ENCODE measurements around the gene GLP2R.
A peak's percentile ranks its signal among the peaks of the same experiment; 100 is the strongest.
"Not testable (repeated sequence)": the region's sequence is repeated elsewhere in the genome, so short reads cannot be mapped to it uniquely, and the experiment has no call there.

Gene GLP2R

DNA sequence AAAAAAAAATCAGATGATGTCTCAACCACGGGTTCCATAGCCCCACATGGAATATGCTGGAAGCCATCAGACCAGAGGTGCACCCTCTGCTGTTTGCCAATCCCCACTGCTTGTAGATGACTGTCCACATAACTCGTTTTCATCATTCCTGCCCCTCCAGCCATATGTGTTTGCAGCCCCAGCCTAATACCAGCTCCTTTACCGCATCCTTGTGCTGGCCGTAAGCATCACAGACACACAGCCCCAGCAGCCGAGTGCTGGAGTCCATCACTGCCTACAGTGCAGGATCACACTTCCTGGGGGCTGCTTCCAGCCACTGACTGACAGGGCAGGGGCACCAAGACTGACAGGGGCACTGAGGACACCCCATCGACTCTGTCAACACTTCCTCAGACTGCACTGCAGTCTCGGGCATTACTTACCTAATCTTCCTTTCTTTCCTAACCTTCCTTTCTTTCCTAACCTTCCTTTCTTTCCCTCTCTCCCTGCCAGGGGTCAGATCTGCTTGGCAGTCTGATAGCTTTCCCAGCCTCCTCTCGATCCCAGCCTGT, 74.4 kb downstream of the GLP2R start:
- DNase-seq (ENCODE audit: low read depth), result no peak

DNA sequence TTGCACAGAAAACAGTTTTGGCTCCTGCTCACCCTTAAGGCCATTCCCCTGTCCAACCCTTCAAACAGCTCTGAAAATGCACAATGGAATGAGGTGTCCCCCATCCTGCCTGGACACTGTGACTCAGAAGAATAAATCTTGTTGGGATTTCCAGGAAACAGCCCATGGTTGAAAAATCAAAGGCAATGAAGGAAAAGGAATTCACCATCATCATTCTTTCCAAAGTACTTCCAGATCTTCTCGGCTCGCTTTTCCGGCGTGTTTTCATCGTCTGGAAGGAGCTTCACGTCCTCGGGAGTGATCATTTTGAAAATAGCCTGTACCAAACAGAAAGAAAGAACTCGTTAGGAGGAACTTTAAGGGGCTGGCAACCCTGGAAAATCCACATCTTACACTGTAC, 75.1 kb downstream of the GLP2R start:
- peak; percentile 73 for DNase-seq (ENCODE audit: low read depth)

DNA sequence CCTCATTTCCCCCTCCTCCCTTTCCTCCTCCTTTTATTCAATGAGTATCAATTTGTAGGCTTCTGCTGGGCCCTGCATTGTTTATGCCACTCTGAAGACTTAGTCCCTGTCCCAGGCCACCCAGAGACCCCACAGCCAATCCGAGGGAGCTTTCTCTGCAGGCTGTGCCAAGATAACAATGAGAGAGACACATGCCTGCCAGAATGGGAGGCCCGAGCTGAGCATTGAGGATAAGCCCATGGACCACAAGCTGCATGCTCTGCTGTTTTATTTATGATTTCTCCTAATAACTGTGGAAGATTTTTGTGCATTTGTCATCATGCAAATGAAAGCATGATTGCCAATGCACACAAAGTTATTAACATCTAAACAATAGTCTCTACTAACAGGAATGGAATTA, 76.4 kb downstream of the GLP2R start:
- DNase-seq (ENCODE audit: low read depth), result no peak

DNA sequence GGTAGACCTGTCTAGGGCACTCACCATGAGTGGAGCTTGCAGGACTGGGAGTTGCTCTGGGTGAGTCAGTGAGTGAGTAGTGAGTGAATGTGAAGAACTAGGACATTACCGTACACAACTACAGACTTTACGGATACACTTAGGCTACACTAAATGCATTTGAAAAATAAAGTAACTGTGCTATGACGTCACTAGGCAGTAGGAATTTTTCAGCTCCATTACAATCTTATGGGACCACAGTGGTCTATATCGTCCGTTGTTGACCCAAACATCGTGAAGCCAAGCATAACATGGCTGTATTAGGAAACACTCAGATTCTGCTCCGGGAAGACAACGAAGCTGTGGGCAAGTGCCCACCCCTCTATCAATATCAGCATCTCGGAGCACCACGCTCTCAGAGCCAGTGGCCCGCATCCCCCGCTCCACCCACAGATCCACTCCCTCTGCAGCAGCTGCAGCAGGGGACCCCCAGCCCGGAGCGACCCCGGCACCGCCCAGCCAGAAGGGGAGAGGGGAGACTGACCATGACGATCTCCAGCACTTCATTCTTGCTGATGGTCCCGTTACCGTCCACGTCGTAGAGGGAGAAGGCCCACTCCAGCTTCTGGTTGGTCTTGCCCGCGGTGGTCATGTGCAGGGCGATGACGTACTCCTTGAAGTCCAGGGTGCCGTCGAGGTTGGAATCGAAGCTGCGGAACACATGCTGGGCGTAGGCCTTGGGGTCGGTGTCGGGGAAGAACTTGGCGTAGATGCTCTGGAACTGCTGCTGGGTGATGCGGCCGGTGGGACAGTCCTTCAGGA, 78.8 kb downstream of the GLP2R start:
- no peak for DNase-seq (ENCODE audit: low read depth)

DNA sequence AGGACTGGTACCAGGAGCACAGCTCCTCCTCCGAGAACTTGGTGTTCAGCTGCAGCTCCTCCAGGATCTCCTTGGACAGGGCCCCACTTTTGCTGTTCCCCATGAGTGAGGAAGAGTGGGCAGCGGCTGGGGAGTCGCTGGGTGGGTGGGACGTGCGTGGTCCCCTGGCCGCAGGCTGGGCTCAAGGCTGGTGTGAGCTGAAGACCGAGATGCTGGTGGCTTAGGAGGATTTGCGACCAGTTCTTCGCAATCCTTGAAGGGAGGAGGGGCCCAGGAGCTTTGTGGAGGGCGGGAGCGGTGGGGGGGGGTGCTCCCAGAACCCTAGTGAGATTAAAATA, 79.3 kb downstream of the GLP2R start, which contains the start of gene RCVRN:
Gene RCVRN, minus strand, starts transcription at position 194 of the 338 bp plus-strand sequence. Its CDS starts 91 bp downstream, at position 103.
- no peak for DNase-seq (ENCODE audit: low read depth)

DNA sequence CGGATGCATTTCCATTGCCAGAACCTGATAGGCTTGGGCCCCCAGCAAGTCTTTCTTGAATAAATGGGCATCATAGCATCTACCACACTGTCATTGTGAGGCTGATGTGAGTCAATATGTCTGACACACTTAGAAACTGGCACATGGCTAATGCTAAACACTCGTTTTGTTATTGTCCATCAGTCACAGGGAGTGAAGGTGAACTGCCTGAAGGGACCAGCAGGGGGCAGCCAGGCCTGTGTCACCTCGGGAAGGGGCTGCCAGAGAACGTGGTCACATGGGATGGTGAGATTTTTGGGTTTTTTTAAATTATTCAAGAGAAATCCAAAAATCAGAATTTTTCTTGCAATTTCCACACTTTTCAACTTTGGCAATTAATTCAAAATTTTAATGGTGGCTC, 80.2 kb downstream of the GLP2R start:
- no peak for DNase-seq (ENCODE audit: low read depth)

DNA sequence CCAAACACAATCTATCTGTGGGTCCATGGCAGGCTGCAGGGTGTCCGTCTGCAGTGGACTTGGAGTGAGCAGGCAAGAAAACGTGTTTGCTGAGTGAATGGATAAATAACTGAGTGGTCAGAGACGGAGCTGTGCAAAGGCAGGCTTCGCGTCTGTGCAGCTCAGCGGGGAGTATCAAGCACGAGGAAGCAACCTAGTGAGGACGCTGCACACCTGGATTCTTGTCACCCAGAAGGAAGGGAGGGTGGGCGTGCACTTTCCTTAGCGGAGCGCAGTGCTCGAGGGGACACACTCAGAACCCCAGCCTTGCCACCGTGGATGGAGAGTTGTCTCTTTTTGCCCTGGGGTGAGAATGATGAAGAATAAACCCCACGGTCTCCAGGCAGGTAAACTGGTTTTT, 80.9 kb downstream of the GLP2R start:
- no peak for DNase-seq (ENCODE audit: low read depth)

DNA sequence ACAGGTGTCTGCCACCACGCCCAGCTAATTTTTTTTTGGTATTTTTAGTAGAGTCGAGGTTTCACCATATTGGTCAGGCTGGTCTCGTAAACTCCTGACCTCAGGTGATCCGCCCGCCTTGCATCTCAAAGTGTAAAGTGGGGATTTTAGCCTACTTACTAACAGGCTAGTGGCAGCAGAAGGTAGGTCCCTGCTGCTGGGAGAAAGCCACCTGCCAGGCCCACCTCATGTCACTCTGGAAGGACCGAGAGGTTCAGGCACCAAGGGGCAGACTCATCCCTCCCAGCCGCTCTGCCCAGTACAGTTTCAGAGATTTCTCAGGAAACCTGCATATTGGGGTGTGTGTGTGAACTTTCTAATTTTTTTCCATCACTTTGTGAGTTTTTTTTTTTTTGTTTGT, 81.4 kb downstream of the GLP2R start:
- DNase-seq (ENCODE audit: low read depth), result no peak

DNA sequence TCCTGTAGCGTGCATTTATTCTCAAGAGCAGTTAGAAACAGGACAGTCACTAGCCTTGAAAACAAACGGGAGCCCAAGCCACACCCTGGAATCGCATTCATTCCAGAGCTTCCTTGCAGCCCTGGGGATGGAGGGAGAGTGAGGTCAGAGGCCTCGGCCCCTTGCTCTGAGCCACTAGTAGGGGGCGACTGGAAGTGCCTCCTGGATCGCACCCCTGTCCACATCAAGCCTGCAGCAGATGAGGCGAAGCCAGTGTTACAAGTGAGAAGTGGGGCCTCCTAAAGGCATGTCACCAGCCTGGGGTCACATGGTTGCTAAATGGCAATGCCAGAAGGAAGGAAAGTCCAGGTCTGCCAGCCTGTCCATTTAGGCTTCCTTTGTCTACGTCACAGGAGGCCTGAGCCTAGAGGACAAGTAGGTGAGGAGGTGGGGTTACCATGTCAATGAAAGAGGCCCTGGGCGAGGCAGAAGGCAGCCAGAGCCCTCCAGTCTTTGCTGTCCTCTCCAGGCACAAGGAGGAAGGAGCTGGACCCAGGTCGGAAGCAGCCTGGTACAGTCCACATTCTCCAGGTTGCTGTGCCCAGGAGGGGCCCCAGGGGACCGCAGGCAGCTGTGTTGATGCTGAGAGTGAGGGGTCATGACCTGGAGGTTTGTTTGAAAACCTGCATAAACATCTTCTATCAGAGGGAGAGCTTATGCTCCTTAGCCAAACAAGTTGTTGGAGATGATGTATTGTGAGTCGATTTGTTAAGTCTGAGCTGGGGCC, 82.3 kb downstream of the GLP2R start:
- no peak for DNase-seq (ENCODE audit: low read depth)

DNA sequence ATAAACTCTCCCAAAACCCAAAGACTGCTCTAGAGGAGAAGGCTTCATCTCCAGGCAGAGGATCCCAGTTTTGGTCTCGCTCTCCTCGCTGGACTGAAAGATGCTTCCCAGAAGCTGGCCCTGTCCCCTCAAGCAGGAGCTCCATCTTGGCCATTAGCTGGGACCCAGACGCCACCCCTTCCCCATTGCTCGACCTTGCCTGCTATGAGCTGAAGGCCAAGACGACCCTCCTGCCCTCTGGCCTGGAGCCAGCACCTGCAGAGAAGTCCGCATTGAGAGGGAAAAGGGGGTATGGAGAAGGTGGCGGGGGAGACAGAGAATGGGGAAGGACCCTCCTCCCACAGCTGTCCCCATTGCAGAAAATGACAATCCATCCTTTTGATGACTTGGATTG, 82.9 kb downstream of the GLP2R start:
- DNase-seq (ENCODE audit: low read depth), result no peak

DNA sequence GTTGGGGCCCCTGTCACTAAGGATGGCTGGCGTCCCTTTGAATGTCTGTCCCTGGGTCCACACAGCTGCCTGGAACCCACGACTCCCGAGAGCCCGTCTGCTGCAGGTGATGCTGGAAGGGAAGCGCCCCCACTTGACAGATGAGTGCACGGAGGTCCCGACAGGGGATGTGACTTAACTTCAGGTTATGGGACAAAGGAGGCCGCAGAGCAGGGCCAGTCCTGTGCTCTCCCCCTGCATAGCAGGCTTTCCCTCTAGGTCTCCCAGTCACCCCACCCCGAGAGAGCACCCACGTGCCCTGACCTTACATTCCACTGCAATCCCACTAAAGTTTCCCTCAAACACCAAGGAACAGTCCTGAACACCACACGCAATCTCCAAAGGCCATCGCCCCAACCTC, 85.4 kb downstream of the GLP2R start:
- DNase-seq (ENCODE audit: low read depth), result no peak

DNA sequence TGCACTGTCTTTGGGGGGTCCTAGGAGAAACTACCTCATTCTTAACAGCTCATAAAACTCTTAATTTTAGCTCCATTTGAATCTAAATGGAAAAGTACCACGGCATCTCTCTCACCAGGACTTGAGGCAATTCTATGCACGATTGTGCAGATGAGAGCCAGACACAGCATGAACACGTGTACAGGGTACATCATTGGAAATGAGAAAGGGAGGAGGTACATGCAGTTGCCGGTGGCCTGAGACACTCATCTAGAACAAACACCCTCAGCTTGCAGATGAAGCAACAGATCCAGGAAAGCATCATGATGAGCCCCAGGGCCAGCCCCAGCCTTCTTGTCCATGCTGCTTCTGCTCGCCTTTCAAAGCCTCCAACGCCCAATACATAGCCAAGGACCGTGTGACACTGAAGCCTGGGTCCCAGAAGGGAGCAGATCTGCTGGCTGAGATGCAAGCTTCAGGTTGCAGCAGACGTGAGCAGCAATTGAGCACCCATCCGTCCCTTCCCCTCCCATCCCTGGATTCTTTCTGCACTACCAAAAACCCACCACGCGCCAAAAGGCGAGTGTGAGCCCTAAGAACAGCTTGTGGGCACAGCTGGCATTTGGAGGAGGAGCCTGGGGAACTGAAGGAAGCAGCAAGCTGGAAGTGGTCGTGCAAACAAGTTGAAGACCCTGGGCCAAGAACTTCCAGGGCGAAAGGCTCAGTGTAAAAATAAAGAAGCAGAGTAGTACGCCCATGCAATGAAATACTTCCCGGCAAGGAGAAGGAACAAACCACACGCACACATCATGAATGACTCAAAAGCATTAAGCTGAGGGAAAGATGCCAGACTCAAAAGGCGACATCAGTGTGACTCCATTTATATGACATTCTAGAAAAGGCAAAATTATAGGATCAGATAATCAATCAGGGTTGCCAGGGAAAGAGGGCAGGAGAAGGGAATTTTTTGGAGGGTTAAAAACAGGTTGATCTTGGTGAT, 86.7 kb downstream of the GLP2R start:
- DNase-seq (ENCODE audit: low read depth), result no peak

DNA sequence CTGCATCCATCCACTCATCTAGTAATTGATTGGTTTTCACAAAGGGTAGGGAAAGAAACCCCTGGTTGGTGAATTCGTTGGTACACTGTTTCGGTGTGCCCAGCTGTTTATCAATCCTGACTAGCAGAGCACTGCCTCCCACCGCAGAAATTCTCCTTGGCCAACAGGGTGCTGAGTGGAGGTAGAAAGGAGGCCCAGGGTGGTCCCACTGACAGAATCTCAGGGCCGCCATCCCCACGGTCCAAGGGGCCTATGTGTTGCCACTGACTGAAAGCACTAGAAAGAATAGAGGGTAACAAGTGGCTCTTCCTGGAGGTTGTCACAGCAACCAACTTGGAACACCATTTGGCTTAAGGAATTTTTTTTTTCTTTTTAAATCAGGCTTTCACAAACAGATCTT, 87.8 kb downstream of the GLP2R start:
- DNase-seq (ENCODE audit: low read depth), result no peak

DNA sequence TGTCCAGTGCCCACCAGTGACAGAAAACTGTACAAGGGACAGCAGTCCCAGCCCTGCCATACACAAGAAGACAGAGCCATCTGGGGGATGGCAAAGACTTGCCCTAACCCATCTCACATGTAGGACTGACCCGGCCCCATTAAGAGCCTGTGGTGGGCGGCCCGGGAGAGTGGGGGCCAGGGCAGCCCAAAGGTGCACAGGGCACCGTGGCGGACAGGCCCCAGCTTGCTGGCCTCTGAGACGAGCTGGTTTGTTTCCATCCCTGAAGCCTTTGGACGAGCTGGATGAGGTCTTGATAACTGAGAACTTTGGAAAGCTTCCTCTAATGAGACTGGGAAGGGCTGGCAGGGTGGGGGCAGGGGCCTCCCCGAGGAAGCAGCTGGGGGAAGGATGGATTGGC, 90.4 kb downstream of the GLP2R start:
- DNase-seq (ENCODE audit: low read depth), result no peak

DNA sequence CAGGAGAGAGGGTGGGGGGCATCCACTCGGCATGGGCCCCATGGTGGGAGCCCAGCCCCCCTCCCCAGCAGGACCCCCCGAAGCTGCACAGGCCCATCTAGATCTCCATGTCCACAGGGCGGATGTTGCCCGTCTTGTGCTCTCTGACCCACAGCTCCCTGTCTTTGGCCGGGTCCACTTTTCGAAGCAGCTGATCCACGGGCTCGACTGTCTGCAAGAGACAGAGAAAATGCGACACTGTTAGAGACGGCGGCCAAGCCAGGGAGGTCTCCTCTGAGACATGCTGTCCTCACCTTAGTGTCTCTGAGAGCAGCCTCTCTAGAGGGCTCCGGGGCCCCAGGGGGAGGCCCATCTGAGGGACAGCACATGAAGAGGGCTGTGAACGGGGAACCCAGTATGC, 91.4 kb downstream of the GLP2R start:
- no peak for DNase-seq (ENCODE audit: low read depth)

DNA sequence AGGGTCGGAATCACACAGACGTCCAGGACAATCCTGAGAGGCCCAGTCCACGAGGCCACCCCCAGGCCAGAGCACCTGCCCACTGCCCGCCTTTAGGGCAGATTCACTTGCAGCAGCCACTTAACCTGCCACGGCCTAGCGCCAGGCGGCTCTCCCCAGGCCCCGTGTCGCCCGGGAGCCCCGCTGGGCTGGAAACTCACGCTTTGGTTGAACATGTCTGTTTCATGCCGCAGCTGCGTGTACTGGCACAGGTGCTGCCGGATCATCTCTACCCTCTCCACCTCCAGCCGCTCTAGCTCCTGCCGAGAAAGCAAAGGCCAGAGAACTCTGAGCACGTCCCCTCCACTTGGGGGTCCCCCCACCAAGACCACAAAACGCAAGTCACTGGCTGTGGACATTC, 92.1 kb downstream of the GLP2R start:
- DNase-seq (ENCODE audit: low read depth), result no peak

DNA sequence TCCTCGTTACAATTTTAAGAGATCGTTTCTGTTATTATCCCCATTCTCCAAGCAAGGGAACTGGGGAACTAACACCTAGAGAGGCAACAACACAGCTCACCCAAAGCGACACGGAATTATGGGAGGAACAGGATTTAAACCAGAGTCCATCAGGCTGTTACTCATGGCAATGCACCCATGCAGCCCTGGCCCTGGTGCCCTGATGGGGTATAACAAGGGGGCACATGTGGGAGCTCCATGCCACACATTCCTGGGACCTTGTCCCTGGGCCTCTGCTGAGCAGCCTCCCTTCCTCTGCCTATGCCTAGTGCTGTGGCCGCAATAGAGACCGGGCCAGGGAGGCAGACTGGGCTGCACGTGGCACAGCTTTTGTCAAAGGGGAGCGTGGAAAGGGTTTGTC, 92.6 kb downstream of the GLP2R start:
- no peak for DNase-seq (ENCODE audit: low read depth)

DNA sequence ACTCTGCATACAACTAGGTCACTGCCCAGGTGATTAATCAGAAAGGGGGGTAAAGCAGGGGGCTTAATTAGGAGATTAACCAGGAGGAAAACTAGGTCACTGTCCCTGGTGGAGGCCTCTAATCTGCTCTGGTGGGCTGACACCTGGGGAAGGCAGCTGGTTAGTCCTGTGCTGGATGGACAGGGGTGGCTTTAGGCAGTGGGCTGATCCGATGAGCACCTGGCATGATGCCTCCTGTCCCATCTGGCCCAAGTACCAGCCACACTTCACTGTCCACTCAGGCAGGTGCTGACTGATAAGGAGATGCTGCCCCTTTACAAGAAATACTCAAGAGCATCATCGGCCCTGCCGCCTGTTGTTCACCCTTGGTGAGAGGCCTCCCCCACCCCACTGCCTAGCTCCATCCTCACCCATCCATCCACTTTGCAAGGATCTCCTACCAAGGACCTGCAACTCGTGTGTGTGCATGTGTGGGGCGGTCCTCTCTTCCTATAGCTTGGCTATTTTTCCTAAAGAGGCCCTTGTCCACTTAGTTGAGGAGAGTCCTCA, 93.2 kb downstream of the GLP2R start:
- no peak for DNase-seq (ENCODE audit: low read depth)

DNA sequence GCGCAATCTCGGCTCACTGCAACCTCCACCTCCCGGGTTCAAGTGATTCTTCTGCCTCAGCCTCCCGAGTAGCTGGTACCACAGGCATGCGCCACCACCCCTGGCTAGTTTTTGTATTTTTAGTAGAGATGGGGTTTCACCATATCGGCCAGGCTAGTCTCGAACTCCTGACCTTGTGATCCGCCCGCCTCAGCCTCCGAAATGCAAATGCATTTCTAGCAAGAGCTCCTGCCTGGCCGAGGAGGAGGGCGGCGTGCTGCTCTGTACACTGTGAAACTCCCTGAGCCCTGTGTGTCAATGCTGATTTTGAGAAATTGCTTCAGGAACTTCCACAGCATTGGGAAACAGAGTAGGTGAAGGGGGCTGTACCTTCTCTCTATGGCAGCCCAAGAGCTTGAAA, 95.5 kb downstream of the GLP2R start:
- DNase-seq (ENCODE audit: low read depth), result not testable (repeated sequence)

DNA sequence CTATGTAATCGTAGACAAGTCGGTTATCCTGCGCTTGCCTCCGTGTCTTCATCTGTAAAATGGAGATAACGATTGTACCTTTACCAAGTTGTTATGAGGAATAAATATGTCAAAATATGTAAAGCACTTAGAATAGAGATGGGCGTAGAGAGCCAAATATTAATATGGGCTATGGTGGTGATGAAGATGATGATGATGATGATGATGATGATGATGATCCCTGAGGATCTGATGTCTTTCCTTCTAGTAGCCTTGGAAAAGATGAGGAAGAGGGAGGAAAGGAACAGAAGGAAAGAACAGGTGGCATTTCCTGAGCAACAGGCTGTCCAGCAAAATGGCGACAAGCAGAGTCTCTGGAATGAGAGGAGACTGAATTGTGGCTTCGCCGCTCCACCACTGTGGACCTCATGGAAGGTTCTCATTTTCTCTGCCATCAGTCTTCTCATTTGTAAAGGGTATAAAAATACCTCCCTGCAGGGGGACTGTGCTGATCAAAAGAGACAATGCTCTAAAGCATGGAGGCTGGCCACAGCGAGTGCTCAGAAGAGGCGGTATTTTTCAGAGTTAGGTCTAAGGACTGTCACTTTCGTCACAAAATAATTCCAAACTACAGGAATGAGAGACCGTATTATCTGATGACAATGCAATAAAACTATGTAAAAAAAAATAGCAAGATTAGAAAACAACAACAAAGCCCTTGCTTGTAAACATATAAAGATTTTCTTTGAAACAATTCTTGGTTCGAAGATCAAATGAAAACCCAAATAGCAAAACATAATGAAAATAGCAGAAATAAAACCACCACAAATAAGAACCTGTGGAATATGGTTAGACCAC, 96.5 kb downstream of the GLP2R start:
- no peak for DNase-seq (ENCODE audit: low read depth)

DNA sequence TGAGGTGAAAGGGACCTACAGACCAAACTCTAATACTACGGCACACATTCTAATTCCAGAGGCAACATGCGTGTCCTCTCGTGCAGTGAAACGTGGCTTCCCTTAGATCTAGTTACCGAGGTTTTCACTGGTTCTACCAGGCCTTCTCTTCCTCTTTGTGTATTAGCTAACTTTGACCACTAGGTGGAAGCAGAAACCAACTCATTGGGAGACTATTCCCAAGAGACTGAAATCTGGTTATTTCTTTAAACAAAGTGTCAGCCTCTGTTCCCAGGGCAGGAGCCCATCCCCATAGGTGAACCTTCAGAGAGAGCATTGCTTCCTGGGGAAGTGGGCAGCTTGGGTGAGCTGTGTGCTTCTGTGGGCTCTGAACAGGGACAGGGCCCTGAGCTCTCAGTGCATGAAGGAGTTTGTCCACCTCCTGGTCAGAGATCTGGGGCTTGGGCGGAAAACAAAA, 99.0 kb downstream of the GLP2R start:
- DNase-seq (ENCODE audit: low read depth), result no peak

Data from GM04503 (cell line).